ENCODE results near the gene NT5C1B. TPM values are rescaled to one million over a fixed set of nuclear protein-coding genes. Genes with fewer than 3 reads are reported as not detected.

Gene NT5C1B
- total RNA-seq, 4 donors from 2014 or later: not detected

- intact Hi-C loops (cut with DNase I; ENCODE audit: low total_unique reads): no loop called here
Observed at GRCh38 chr2:18584608-18584954, 4.8 kb downstream of the NT5C1B start.

GRCh38 chr2:18583905-18584607 lies 5.3 kb downstream of the NT5C1B start:
- intact Hi-C loops (cut with DNase I; ENCODE audit: low total_unique reads): no loop called here
- no peak overlapping the region for H3K4me3 ChIP-seq
- no peak overlapping the region for H3K27ac ChIP-seq
- no peaks in the 10 kb centered on the region for H3K9me3 ChIP-seq
- no peaks in the 10 kb centered on the region for H3K27me3 ChIP-seq
- DNase-seq: no peak
- TF ChIP-seq POLR2A (IDR thresholded peaks at IDR 0.05): no peak
- TF ChIP-seq CTCF (IDR thresholded peaks at IDR 0.05): no peak
- no peaks in the 10 kb centered on the region for H3K36me3 ChIP-seq
- H3K4me1 ChIP-seq: no peaks in the 10 kb centered on the region

More at GRCh38 chr2:18584608-18584954, 4.8 kb downstream of the NT5C1B start:
- no peak for DNase-seq
- Histone ChIP-seq H3K27me3 (no peaks in the 10 kb centered on the region), H3K9me3 (no peaks in the 10 kb centered on the region), H3K4me1 (no peaks in the 10 kb centered on the region), H3K36me3 (no peaks in the 10 kb centered on the region), H3K4me3 (no peak overlapping the region), H3K27ac (no peak overlapping the region)
- TF ChIP-seq POLR2A (IDR thresholded peaks at IDR 0.05) (no peak), CTCF (IDR thresholded peaks at IDR 0.05) (no peak)

GRCh38 chr2:18580606-18581005 lies 8.8 kb downstream of the NT5C1B start:
- TF ChIP-seq CTCF (IDR thresholded peaks at IDR 0.05) (no peak), POLR2A (IDR thresholded peaks at IDR 0.05) (no peak)
- Histone ChIP-seq H3K27me3 (no peaks in the 10 kb centered on the region), H3K4me3 (no peak overlapping the region), H3K27ac (no peak overlapping the region), H3K36me3 (no peaks in the 10 kb centered on the region), H3K9me3 (no peaks in the 10 kb centered on the region), H3K4me1 (no peaks in the 10 kb centered on the region)
- intact Hi-C loops (cut with DNase I; ENCODE audit: low total_unique reads): no loop called here
- no peak for DNase-seq

GRCh38 chr2:18578033-18578432 lies 11.3 kb downstream of the NT5C1B start:
- TF ChIP-seq POLR2A (IDR thresholded peaks at IDR 0.05): no peak
- no peak for TF ChIP-seq CTCF (IDR thresholded peaks at IDR 0.05)
- Histone ChIP-seq H3K27ac (no peak overlapping the region), H3K9me3 (no peaks in the 10 kb centered on the region), H3K27me3 (no peaks in the 10 kb centered on the region), H3K36me3 (no peaks in the 10 kb centered on the region), H3K4me1 (no peaks in the 10 kb centered on the region), H3K4me3 (no peak overlapping the region)
- no peak for DNase-seq
- intact Hi-C loops (cut with DNase I; ENCODE audit: low total_unique reads): no loop called here

GRCh38 chr2:18566145-18566769 lies 23.1 kb downstream of the NT5C1B start:
- no peak for DNase-seq
- intact Hi-C loops (cut with DNase I; ENCODE audit: low total_unique reads): no loop called here
- H3K4me1 ChIP-seq: no peaks in the 10 kb centered on the region
- H3K27ac ChIP-seq: no peak overlapping the region
- no peaks in the 10 kb centered on the region for H3K27me3 ChIP-seq
- no peaks in the 10 kb centered on the region for H3K9me3 ChIP-seq
- H3K36me3 ChIP-seq: no peaks in the 10 kb centered on the region
- TF ChIP-seq POLR2A (IDR thresholded peaks at IDR 0.05): no peak
- no peak overlapping the region for H3K4me3 ChIP-seq
